ENCODE data around the gene SLC6A18. TPM values are rescaled to one million over a fixed set of nuclear protein-coding genes. Genes with fewer than 3 reads are reported as not detected.

Gene SLC6A18
- total and polyA plus RNA-seq, 4 donors = not detected

- H3K4me3 ChIP-seq (ENCODE audit: low read depth, low read length) = no peak overlapping the region
- 87% methylated on average over 8 of the region's 9 CpGs for WGBS (ENCODE audit: insufficient coverage)
- H3K9me3 ChIP-seq (ENCODE audit: control insufficient read depth, insufficient read depth, low read length) = no peaks in the 10 kb centered on the region
- no peaks in the 10 kb centered on the region for H3K27me3 ChIP-seq (ENCODE audit: control insufficient read depth, insufficient read depth, low read length)
- no peak overlapping the region for H3K27ac ChIP-seq (ENCODE audit: low read depth, low read length)
- no peaks in the 10 kb centered on the region for H3K36me3 ChIP-seq (ENCODE audit: control insufficient read depth, insufficient read depth, low read length)
- DNase-seq (ENCODE audit: low read depth in 4 of 6, low spot score in 6 of 6) = no peak
- H3K4me1 ChIP-seq (ENCODE audit: control insufficient read depth, insufficient read depth, low read length) = no peaks in the 10 kb centered on the region
Measured at GRCh38 chr5:1220351-1220750, 4.8 kb upstream of the SLC6A18 start.

- H3K27me3 ChIP-seq (ENCODE audit: control insufficient read depth, insufficient read depth, low read length) = no peaks in the 10 kb centered on the region
- WGBS (ENCODE audit: insufficient coverage) = 89% methylated on average over 17 of the region's 19 CpGs
- no peaks in the 10 kb centered on the region for H3K9me3 ChIP-seq (ENCODE audit: control insufficient read depth, insufficient read depth, low read length)
- H3K4me3 ChIP-seq (ENCODE audit: low read depth, low read length) = no peak overlapping the region
- no peaks in the 10 kb centered on the region for H3K36me3 ChIP-seq (ENCODE audit: control insufficient read depth, insufficient read depth, low read length)
- no peaks in the 10 kb centered on the region for H3K4me1 ChIP-seq (ENCODE audit: control insufficient read depth, insufficient read depth, low read length)
- no peak for DNase-seq (ENCODE audit: low read depth in 4 of 6, low spot score in 6 of 6)
- no peak overlapping the region for H3K27ac ChIP-seq (ENCODE audit: low read depth, low read length)
Measured at GRCh38 chr5:1220831-1221230, 4.3 kb upstream of the SLC6A18 start.

- Histone ChIP-seq H3K9me3 (ENCODE audit: control insufficient read depth, insufficient read depth, low read length) (no peaks in the 10 kb centered on the region), H3K4me3 (ENCODE audit: low read depth, low read length) (no peak overlapping the region), H3K36me3 (ENCODE audit: control insufficient read depth, insufficient read depth, low read length) (no peaks in the 10 kb centered on the region), H3K27me3 (ENCODE audit: control insufficient read depth, insufficient read depth, low read length) (no peaks in the 10 kb centered on the region), H3K27ac (ENCODE audit: low read depth, low read length) (no peak overlapping the region), H3K4me1 (ENCODE audit: control insufficient read depth, insufficient read depth, low read length) (no peaks in the 10 kb centered on the region)
- WGBS (ENCODE audit: insufficient coverage) = 94% methylated on average over 9 of the region's 10 CpGs
- DNase-seq (ENCODE audit: low read depth in 4 of 6, low spot score in 6 of 6) = no peak
Measured at GRCh38 chr5:1221721-1222120, 3.5 kb upstream of the SLC6A18 start.

GRCh38 chr5:1222147-1222546 is 3.0 kb upstream of the SLC6A18 start:
- 97% methylated on average over 9 of the region's 9 CpGs for WGBS (ENCODE audit: insufficient coverage)
- no peak for DNase-seq (ENCODE audit: low read depth in 4 of 6, low spot score in 6 of 6)
- Histone ChIP-seq H3K36me3 (ENCODE audit: control insufficient read depth, insufficient read depth, low read length) (no peaks in the 10 kb centered on the region), H3K27me3 (ENCODE audit: control insufficient read depth, insufficient read depth, low read length) (no peaks in the 10 kb centered on the region), H3K4me3 (ENCODE audit: low read depth, low read length) (no peak overlapping the region), H3K27ac (ENCODE audit: low read depth, low read length) (no peak overlapping the region), H3K4me1 (ENCODE audit: control insufficient read depth, insufficient read depth, low read length) (no peaks in the 10 kb centered on the region), H3K9me3 (ENCODE audit: control insufficient read depth, insufficient read depth, low read length) (no peaks in the 10 kb centered on the region)

GRCh38 chr5:1222621-1223277 is 2.4 kb upstream of the SLC6A18 start:
- no peaks in the 10 kb centered on the region for H3K9me3 ChIP-seq (ENCODE audit: control insufficient read depth, insufficient read depth, low read length)
- 85% methylated on average over 24 of the region's 27 CpGs for WGBS (ENCODE audit: insufficient coverage)
- no peaks in the 10 kb centered on the region for H3K36me3 ChIP-seq (ENCODE audit: control insufficient read depth, insufficient read depth, low read length)
- H3K4me1 ChIP-seq (ENCODE audit: control insufficient read depth, insufficient read depth, low read length) = no peaks in the 10 kb centered on the region
- DNase-seq (ENCODE audit: low read depth in 4 of 6, low spot score in 6 of 6) = peak in 1 of 6 donors; percentile 9
- H3K27me3 ChIP-seq (ENCODE audit: control insufficient read depth, insufficient read depth, low read length) = no peaks in the 10 kb centered on the region
- no peak overlapping the region for H3K27ac ChIP-seq (ENCODE audit: low read depth, low read length)
- H3K4me3 ChIP-seq (ENCODE audit: low read depth, low read length) = no peak overlapping the region

- Histone ChIP-seq H3K4me3 (ENCODE audit: low read depth, low read length) (no peak overlapping the region), H3K27me3 (ENCODE audit: control insufficient read depth, insufficient read depth, low read length) (no peaks in the 10 kb centered on the region), H3K9me3 (ENCODE audit: control insufficient read depth, insufficient read depth, low read length) (no peaks in the 10 kb centered on the region), H3K4me1 (ENCODE audit: control insufficient read depth, insufficient read depth, low read length) (no peaks in the 10 kb centered on the region), H3K36me3 (ENCODE audit: control insufficient read depth, insufficient read depth, low read length) (no peaks in the 10 kb centered on the region), H3K27ac (ENCODE audit: low read depth, low read length) (no peak overlapping the region)
- DNase-seq (ENCODE audit: low read depth in 4 of 6, low spot score in 6 of 6) = no peak
- 88% methylated on average over 12 of the region's 12 CpGs for WGBS (ENCODE audit: insufficient coverage)
Measured at GRCh38 chr5:1223278-1223670, 1.9 kb upstream of the SLC6A18 start.

- Histone ChIP-seq H3K27ac (ENCODE audit: low read depth, low read length) (no peak overlapping the region), H3K9me3 (ENCODE audit: control insufficient read depth, insufficient read depth, low read length) (no peaks in the 10 kb centered on the region), H3K4me3 (ENCODE audit: low read depth, low read length) (no peak overlapping the region), H3K4me1 (ENCODE audit: control insufficient read depth, insufficient read depth, low read length) (no peaks in the 10 kb centered on the region), H3K27me3 (ENCODE audit: control insufficient read depth, insufficient read depth, low read length) (no peaks in the 10 kb centered on the region), H3K36me3 (ENCODE audit: control insufficient read depth, insufficient read depth, low read length) (no peaks in the 10 kb centered on the region)
- 90% methylated on average over 10 of the region's 15 CpGs for WGBS (ENCODE audit: insufficient coverage)
- DNase-seq (ENCODE audit: low read depth in 4 of 6, low spot score in 6 of 6) = no peak
Measured at GRCh38 chr5:1224631-1225030, 550 bp upstream of the SLC6A18 start.

- DNase-seq (ENCODE audit: low read depth in 4 of 6, low spot score in 6 of 6) = no peak
- H3K4me1 ChIP-seq (ENCODE audit: control insufficient read depth, insufficient read depth, low read length) = no peaks in the 10 kb centered on the region
- H3K9me3 ChIP-seq (ENCODE audit: control insufficient read depth, insufficient read depth, low read length) = no peaks in the 10 kb centered on the region
- 78% methylated on average over 9 of the region's 12 CpGs for WGBS (ENCODE audit: insufficient coverage)
- H3K36me3 ChIP-seq (ENCODE audit: control insufficient read depth, insufficient read depth, low read length) = no peaks in the 10 kb centered on the region
- no peaks in the 10 kb centered on the region for H3K27me3 ChIP-seq (ENCODE audit: control insufficient read depth, insufficient read depth, low read length)
- H3K27ac ChIP-seq (ENCODE audit: low read depth, low read length) = no peak overlapping the region
- H3K4me3 ChIP-seq (ENCODE audit: low read depth, low read length) = no peak overlapping the region
Measured at GRCh38 chr5:1226231-1226630, 1.1 kb downstream of the SLC6A18 start.

GRCh38 chr5:1226839-1227581 is 1.8 kb downstream of the SLC6A18 start:
- H3K4me1 ChIP-seq (ENCODE audit: control insufficient read depth, insufficient read depth, low read length) = no peaks in the 10 kb centered on the region
- H3K27ac ChIP-seq (ENCODE audit: low read depth, low read length) = no peak overlapping the region
- no peak overlapping the region for H3K4me3 ChIP-seq (ENCODE audit: low read depth, low read length)
- no peaks in the 10 kb centered on the region for H3K27me3 ChIP-seq (ENCODE audit: control insufficient read depth, insufficient read depth, low read length)
- 83% methylated on average over 37 of the region's 50 CpGs for WGBS (ENCODE audit: insufficient coverage)
- no peak for DNase-seq (ENCODE audit: low read depth in 4 of 6, low spot score in 6 of 6)
- H3K36me3 ChIP-seq (ENCODE audit: control insufficient read depth, insufficient read depth, low read length) = no peaks in the 10 kb centered on the region
- H3K9me3 ChIP-seq (ENCODE audit: control insufficient read depth, insufficient read depth, low read length) = no peaks in the 10 kb centered on the region

- 56% methylated on average over 12 of the region's 14 CpGs for WGBS (ENCODE audit: insufficient coverage)
- H3K27me3 ChIP-seq (ENCODE audit: control insufficient read depth, insufficient read depth, low read length) = no peaks in the 10 kb centered on the region
Measured at GRCh38 chr5:1227667-1228066, 2.5 kb downstream of the SLC6A18 start.

More at GRCh38 chr5:1227667-1228066, 2.5 kb downstream of the SLC6A18 start:
- Histone ChIP-seq H3K36me3 (ENCODE audit: control insufficient read depth, insufficient read depth, low read length) (no peaks in the 10 kb centered on the region), H3K4me1 (ENCODE audit: control insufficient read depth, insufficient read depth, low read length) (no peaks in the 10 kb centered on the region), H3K9me3 (ENCODE audit: control insufficient read depth, insufficient read depth, low read length) (no peaks in the 10 kb centered on the region), H3K27ac (ENCODE audit: low read depth, low read length) (no peak overlapping the region), H3K4me3 (ENCODE audit: low read depth, low read length) (no peak overlapping the region)
- peak in 1 of 6 donors; percentile 35 for DNase-seq (ENCODE audit: low read depth in 4 of 6, low spot score in 6 of 6)

Measured in spinal cord (tissue), 10 donors.